ENCODE results near the gene S100A12. TPM values are rescaled to one million over a fixed set of nuclear protein-coding genes. Genes with fewer than 3 reads are reported as not detected.
"Not testable (repeated sequence)": the region's sequence is repeated elsewhere in the genome, so short reads cannot be mapped to it uniquely, and the experiment has no call there.

S100A12 gene
- total RNA-seq, result not detected in 2 replicates

DNA sequence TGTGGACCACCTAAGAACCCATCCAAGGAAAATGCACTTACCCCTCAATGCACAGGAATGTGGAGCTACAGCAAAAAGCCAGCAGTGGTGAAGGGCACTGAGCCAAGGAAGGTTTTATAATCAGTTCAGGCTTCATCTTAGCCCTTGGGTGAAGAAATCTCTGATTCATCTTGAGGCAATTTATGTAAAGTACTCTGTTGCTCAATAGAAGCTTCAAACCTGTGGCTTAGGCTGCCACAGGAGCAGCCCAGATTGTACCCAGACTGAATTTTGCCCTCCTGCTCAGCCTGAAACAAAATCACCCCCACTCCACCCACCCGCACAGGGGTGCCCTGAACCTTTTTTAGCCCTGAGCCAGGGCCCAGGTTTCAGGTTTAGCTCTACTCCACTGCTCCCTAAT is at the start of gene S100A12:
TSS of gene S100A12 (minus strand) at position 111 of the 400 bp plus-strand sequence. CDS start 1,029 bp downstream, outside the sequence.
- Mint-ChIP-seq H3K4me1 (no peaks in the 10 kb centered on the region), H3K9me3 (no peaks in the 10 kb centered on the region), H3K27me3 (peaks cover 21% of the 10 kb centered on the region), H3K4me3 (no peak within 1 kb of the TSS), H3K27ac (no peak within 1 kb of the TSS), H3K36me3 (ENCODE audit: low read depth) (no peaks in the 10 kb centered on the region)
- intact Hi-C loops (cut with micrococcal nuclease), result no loop called here
- DNase-seq, result no peak

DNA sequence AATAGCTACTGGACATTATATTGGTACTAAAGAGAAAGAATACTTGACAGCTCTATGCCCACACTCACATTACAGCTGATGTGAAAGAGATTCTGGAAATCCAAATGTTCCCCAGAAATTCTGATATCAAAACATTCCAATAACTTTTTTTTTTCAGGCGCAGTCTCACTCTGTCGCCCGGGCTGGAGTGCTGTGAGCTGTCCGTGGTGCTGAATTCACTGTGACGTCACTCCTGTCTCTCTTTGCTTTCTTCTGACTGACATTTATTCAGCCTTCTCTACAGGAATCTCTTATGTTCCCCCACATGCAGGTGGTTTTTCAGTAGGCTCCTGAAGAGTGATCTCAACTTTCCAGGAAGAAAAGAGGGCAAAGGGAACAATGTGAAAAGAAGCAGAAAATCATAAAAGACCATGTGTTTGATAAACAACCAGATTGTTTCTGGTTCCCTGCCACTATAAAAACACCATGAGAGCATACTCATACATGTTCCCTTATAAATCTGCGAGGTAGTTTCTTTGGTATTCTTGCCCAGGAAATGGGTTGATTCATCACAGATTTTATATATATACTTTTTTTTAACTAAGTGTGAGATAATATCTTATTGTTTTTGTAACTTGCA is 47.1 kb upstream of the S100A12 start:
- peak; percentile 92 for DNase-seq
- intact Hi-C loops (cut with micrococcal nuclease), result no loop called here
- Mint-ChIP-seq H3K9me3 (no peaks in the 10 kb centered on the region), H3K4me3 (no peak overlapping the region), H3K27me3 (peaks cover 13% of the 10 kb centered on the region), H3K4me1 (no peaks in the 10 kb centered on the region), H3K36me3 (ENCODE audit: low read depth) (no peaks in the 10 kb centered on the region), H3K27ac (no peak overlapping the region)

DNA sequence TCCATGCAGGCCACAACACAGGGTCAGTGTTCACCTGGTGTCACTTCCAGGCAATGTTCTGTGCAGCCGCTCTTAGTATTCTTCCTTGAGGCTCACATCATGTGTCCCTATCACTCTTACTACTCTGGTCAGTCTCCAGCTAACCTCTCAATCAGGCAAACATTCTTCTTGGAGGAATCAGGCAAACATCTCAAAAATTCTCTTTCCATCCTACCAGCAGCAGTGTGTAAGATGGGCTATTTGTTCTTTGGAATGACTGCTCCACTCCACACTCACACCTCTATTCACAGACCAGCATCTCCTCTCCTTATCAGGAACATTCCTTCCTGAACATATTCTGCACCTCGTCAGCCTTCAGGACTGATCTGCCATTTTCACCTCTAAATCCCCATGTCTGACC is 44.9 kb upstream of the S100A12 start:
- no peak overlapping the region for H3K4me3 Mint-ChIP-seq
- H3K27ac Mint-ChIP-seq, result no peak overlapping the region
- no peaks in the 10 kb centered on the region for H3K36me3 Mint-ChIP-seq (ENCODE audit: low read depth)
- intact Hi-C loops (cut with micrococcal nuclease), result no loop called here
- H3K9me3 Mint-ChIP-seq, result no peaks in the 10 kb centered on the region
- H3K4me1 Mint-ChIP-seq, result no peaks in the 10 kb centered on the region
- H3K27me3 Mint-ChIP-seq, result peaks cover 11% of the 10 kb centered on the region
- no peak for DNase-seq

DNA sequence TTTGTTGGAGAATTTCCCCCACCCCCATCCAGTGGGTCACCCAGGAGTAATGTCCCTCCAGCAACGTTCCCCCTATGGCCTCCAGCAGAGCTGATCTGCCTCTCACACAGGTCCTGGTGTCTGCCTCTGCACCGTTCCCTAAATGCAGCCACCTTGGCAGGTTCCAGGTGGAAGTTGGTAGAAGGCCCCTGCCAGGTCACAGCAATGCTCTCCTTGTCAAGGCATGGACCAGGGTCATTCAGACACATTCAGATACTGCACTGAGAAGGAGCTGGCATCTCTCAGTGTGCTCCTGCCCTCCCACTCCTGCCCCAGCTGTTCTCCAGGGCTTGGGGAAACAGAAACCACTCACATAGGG is 44.0 kb upstream of the S100A12 start:
- H3K9me3 Mint-ChIP-seq; H3K27ac Mint-ChIP-seq; H3K4me3 Mint-ChIP-seq; H3K27me3 Mint-ChIP-seq; intact Hi-C loops (cut with micrococcal nuclease); DNase-seq; H3K36me3 Mint-ChIP-seq (ENCODE audit: low read depth); H3K4me1 Mint-ChIP-seq: not testable (repeated sequence)

DNA sequence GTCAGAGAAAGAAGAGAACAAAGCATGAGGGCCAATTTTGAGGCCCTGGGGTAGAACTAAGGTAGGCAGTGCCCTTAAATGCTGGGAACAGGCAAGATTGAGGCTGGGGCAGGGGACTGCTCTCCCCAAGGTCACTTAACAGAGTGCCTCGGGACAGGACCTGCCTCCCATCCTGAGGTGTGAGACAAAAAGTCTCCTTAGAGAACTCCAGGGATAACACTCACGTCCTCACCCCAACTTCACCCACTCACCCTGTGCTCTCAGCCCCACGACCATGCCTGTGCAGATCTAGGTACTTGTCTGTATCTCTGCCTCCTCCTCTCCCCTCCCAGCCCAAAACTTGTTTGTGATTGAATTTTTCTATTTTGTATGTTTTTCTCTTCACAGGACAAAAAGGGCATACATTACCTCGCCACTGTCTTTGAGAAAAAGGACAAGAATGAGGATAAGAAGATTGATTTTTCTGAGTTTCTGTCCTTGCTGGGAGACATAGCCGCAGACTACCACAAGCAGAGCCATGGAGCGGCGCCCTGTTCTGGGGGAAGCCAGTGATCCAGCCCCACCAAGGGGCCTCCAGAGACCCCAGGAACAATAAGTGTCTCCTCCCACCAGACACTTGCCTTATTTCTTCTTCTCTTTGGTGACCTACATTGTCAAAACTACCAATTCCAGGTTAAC is 43.5 kb upstream of the S100A12 start:
- intact Hi-C loops (cut with micrococcal nuclease); H3K27ac Mint-ChIP-seq; H3K36me3 Mint-ChIP-seq (ENCODE audit: low read depth); H3K4me3 Mint-ChIP-seq; H3K9me3 Mint-ChIP-seq; H3K27me3 Mint-ChIP-seq; DNase-seq; H3K4me1 Mint-ChIP-seq: not testable (repeated sequence)

DNA sequence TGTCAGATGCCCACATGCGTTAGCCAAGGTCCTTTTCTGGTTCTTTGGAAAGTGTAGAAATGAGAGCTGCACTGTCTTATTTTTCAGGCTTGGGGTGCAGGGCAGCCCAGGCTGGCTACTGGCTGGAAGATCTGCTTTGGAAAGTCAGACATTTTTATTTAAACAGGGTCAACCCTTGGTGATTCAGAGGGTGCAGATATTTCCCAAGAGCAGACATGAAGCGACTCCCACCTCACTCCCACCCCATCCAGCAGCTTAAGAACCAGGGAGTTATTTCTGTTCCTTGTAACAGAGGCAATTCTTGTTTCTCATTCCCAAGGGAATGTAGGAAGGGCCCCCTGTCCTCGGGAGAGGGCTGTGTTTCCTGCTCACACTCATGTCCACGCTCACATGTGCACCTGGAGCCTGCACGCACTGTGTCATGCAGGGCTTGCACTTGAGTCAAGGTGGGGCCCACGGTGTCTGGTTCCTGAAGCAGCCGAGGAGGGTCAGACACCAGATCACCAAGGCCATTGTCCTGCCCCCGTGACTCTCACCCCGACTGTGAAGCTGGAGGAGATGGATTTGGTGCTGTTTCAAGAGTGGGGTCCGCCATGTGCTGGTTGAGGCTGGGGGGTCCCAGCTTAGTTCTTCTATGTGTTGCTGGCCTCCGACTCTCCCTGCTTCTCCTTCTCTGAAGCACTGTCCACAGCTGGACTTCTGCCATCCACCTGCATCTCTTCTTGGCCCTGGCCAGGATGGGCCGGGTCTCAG is 41.9 kb upstream of the S100A12 start:
- Mint-ChIP-seq H3K9me3 (no peaks in the 10 kb centered on the region), H3K27ac (no peak overlapping the region), H3K36me3 (ENCODE audit: low read depth) (no peaks in the 10 kb centered on the region), H3K4me1 (no peaks in the 10 kb centered on the region), H3K27me3 (peaks cover 4% of the 10 kb centered on the region), H3K4me3 (no peak overlapping the region)
- DNase-seq, result no peak
- intact Hi-C loops (cut with micrococcal nuclease), result no loop called here

DNA sequence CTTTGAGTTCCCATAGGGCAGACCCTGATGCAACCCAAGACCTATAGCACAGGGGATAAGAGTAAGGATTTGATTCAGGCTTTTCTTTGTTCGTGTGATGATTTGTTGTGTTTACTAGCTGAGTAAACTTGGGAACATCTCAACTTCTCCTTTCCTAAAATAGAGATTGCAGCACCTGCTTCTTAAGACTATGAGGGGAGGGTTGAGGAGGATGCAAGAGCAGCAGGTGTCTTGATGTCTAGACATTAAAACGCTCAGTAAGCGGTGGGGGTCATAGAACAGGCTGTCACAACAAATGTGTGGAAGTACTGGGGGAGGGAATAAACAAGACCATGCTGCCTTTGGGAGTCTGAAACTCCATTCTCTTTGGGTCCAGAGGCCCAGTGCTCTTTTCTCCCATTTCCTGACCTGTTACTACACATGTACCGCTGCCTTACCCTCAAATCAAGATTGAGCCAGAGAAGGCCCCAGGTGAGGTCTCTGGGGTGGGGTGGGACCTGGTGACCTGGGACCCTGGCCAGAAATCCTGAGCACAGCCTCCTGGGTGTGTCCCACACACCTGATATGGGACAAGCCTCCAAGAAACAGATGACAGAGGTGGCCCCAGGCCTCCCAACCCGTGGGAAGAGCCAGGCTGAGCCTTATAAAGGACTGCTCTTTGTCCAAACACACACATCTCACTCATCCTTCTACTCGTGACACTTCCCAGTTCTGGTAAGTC is 40.6 kb upstream of the S100A12 start, which contains the start of gene S100A7A:
TSS of gene S100A7A (plus strand) at position 671 of the 721 bp plus-strand sequence. CDS start 1,563 bp downstream, outside the sequence.
- no peaks in the 10 kb centered on the region for H3K36me3 Mint-ChIP-seq (ENCODE audit: low read depth)
- H3K27me3 Mint-ChIP-seq, result peaks cover 4% of the 10 kb centered on the region
- no peak within 1 kb of the TSS for H3K27ac Mint-ChIP-seq
- no peak for DNase-seq
- H3K9me3 Mint-ChIP-seq, result no peaks in the 10 kb centered on the region
- H3K4me1 Mint-ChIP-seq, result no peaks in the 10 kb centered on the region
- H3K4me3 Mint-ChIP-seq, result no peak within 1 kb of the TSS
- intact Hi-C loops (cut with micrococcal nuclease), result no loop called here

DNA sequence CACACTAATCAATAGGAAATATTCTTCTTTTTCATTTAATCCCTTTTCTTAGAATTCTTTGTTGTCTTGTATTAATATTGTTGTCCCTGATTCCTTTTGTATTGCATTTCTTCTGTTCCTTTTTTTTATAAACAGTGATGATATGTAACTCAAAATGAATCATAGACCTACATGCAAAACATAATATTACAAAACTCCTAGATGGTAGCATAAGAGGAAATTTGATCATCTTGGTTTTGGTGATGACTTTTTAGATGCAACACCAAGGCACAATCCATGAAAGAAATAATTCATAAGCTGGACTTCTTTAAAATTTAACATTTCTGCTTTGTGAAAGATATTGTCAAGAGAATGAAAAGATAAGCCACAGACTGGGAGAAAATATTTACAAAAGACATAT is 38.5 kb upstream of the S100A12 start:
- not testable (repeated sequence) for DNase-seq

DNA sequence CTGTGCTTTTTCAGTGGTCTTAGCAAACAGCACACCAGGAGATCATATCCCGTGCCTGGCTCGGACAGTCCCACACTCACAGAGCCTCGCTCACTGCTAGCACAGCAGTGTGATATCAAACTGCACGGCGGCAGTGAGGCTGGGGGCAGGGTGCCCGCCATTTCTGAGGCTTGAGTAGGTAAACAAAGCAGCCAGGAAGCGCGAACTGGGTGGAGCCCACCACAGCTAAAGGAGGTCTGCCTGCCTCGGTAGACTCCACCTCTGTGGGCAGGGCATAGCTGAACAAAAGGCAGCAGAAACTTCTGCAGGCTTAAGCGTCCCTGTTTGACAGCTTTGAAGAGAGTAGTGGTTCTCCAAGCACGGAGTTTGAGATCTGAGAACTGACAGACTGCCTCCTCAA is 31.9 kb upstream of the S100A12 start:
- not testable (repeated sequence) for H3K4me1 Mint-ChIP-seq, DNase-seq, H3K4me3 Mint-ChIP-seq

More for the DNA sequence above, 38.5 kb upstream of the S100A12 start:
- H3K4me3 Mint-ChIP-seq; intact Hi-C loops (cut with micrococcal nuclease); H3K27me3 Mint-ChIP-seq; H3K4me1 Mint-ChIP-seq; H3K9me3 Mint-ChIP-seq; H3K27ac Mint-ChIP-seq; H3K36me3 Mint-ChIP-seq (ENCODE audit: low read depth): not testable (repeated sequence)

DNA sequence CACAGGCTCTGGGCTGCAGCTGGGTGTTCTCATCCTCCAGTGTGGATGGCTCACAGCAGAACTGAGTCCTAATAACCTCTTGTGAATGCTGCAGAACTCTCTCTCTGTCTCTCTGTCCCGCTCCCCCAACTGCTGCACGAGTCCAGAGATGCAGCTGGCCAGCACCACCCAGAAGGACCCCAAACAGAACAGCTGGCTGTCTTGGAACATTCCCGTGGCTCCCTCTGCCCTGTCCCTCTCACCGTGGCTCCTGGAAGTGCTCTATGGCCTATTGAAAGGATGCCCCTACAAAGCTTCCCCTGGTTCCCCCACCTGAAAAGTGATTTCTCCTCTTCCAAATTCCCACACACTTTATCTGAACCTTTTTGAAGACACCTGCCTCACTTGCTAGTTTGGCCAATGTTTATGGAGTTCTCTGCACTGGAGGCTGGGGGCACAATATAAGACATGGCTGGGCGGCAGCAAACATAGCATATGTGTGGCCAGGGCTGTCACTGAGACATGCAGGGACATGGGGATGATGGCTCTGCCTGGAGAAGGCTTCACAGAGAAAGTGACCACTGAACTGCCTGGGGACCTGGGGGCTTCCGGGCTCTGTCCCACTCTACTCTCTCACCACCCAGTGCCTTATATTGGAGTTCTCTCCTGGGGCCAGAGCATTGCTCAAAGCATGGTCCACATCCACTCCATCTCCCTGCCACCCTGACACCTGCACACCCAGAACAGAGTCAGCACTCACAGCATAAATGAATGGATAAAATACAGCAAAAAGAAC is 30.6 kb upstream of the S100A12 start:
- intact Hi-C loops (cut with micrococcal nuclease); H3K9me3 Mint-ChIP-seq; H3K27ac Mint-ChIP-seq; H3K4me1 Mint-ChIP-seq; DNase-seq; H3K36me3 Mint-ChIP-seq (ENCODE audit: low read depth); H3K4me3 Mint-ChIP-seq: not testable (repeated sequence)
- H3K27me3 Mint-ChIP-seq, result peaks cover 14% of the 10 kb centered on the region

More for the DNA sequence above, 31.9 kb upstream of the S100A12 start:
- intact Hi-C loops (cut with micrococcal nuclease); H3K9me3 Mint-ChIP-seq; H3K27me3 Mint-ChIP-seq; H3K36me3 Mint-ChIP-seq (ENCODE audit: low read depth); H3K27ac Mint-ChIP-seq: not testable (repeated sequence)

DNA sequence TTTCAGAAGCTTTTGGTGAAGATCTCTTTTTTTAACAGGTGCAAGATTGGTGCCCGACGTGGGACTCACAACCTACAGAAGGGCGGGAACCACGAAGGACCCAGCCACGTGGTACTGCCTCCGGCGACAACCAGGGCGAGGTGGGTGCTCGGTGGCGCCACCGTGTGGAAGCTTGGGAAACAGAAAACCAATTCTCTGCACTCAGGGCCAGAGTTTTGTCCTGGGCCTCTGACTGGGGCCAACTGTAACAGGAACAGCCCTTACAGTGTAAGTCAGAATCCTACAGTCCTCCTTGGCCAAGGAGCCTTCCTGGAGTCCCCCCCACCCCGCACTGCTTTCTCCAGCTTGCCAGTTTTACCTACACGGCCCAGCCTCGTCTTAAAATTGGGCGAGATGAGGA is 29.3 kb upstream of the S100A12 start:
- Mint-ChIP-seq H3K9me3 (no peaks in the 10 kb centered on the region), H3K36me3 (ENCODE audit: low read depth) (no peaks in the 10 kb centered on the region), H3K27me3 (peaks cover 14% of the 10 kb centered on the region), H3K4me1 (peaks cover 2% of the 10 kb centered on the region), H3K27ac (no peak overlapping the region), H3K4me3 (no peak overlapping the region)
- peak; percentile 82 for DNase-seq
- intact Hi-C loops (cut with micrococcal nuclease), result loop anchor here (1.0 kb wide), 1 partner anchor 52 kb away; no protein-coding TSS in a partner anchor

DNA sequence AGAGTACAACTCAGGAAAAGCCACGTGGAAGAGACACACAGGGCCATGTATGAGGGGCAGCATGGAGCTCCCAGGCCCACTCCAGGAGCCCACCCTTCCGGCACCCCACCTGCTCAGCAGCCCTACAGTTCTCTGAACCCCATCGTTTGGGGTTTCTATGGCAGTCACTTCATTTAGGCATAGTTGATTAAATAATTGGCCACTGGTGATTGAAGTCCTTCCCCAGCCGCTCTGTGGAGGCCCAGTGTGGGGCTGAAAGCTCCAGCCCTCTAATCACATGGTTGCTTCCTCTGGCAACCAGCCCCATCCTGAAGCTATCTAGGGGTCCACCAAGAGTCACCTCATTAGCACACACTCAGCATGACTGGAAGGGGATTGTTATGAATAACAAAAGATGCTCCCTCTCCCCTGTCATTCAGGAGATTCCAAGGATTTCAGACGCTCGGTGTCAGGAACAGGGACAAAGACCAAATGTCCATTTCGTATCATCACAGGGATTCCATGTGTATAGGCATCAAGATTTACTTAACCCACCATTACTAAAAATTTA is 28.7 kb upstream of the S100A12 start:
- H3K36me3 Mint-ChIP-seq (ENCODE audit: low read depth), result no peaks in the 10 kb centered on the region
- intact Hi-C loops (cut with micrococcal nuclease), result loop anchor here (1.0 kb wide), 1 partner anchor 52 kb away; no protein-coding TSS in a partner anchor
- H3K27ac Mint-ChIP-seq, result no peak overlapping the region
- no peaks in the 10 kb centered on the region for H3K9me3 Mint-ChIP-seq
- peaks cover 2% of the 10 kb centered on the region for H3K4me1 Mint-ChIP-seq
- peaks cover 10% of the 10 kb centered on the region for H3K27me3 Mint-ChIP-seq
- no peak overlapping the region for H3K4me3 Mint-ChIP-seq
- DNase-seq, result no peak
